Brain pericyte (primary cell): ENCODE measurements around the gene GLO1.
A peak's percentile ranks its signal among the peaks of the same experiment; 100 is the strongest.
"Not testable (repeated sequence)": the region's sequence is repeated elsewhere in the genome, so short reads cannot be mapped to it uniquely, and the experiment has no call there.

ENCODE experiments used
- DNase-seq: peaks from one replicate; pipeline ENCODE4 v3.0.0-alpha.2; 2012; ENCODE audit warnings: low read depth, low spot score

Gene GLO1

GRCh38 chr6:38705924-38706323 lies 3.0 kb upstream of the GLO1 start:
- no peak for DNase-seq

GRCh38 chr6:38703949-38704590 lies 1.1 kb upstream of the GLO1 start:
- no peak for DNase-seq

- DNase-seq: no peak
Measured at GRCh38 chr6:38701551-38701950, 1.4 kb downstream of the GLO1 start.

- DNase-seq: not testable (repeated sequence)
Measured at GRCh38 chr6:38699702-38700101, 3.2 kb downstream of the GLO1 start.

- no peak for DNase-seq
Measured at GRCh38 chr6:38697846-38698245, 5.1 kb downstream of the GLO1 start.

DNA sequence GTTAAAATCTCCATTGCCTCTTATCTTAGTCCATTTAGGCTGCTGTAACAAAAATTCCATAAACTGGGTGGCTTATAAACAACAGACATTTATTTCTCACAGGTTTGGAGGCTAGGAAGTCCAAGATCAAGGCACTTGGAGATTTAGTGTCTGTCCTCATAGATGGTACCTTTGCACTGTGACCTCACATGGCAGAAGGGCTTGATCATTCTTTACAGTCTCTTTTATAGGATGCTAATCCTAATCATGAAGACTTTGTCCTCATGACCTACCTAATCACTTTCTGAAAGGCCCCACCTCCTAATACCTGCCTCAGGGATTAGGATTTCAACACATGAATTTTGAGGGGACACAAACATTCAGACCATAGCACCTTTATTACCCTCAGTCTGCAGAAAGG lies 6.6 kb downstream of the GLO1 start:
- DNase-seq: no peak

DNA sequence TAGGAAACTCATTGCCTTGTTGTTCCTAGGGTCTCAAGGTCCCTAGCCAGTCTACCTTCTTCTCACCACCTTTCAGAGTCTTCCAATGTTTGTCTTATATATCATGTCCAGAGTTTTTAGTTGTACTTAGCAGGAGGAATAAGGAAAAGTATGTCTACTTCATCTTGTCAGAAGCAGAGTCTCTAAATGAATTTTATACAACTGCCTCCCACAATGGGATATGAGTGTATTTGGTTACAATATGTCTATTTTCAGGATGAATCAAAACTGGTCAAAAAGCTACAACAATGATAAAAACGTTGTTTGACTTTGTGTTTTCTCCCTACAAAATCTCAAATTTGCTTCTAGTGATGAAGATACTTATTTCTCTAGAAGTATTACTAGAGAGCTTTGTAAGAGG lies 7.0 kb downstream of the GLO1 start:
- DNase-seq: no peak

GRCh38 chr6:38695227-38695900 lies 7.6 kb downstream of the GLO1 start:
- no peak for DNase-seq

- DNase-seq: no peak
Measured at GRCh38 chr6:38688579-38689087, 14.3 kb downstream of the GLO1 start.

DNA sequence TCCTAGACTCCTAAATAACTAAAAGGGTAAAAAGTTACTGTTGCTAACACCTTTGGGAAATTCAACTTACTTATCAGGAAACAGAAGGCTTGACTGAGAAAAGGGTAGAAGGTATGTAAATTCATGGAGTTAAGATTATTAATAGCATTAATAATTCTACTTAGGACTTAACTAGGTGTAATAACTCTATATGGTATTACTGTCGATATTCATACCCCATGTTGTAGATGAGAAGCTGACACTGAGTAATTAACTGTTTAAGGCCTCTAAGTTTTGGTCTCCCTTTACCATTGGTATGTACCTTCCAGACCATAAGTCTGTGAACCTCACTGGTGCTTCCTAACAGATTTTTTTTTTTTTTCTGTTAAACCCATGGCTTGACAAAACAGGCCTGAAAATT lies 15.4 kb downstream of the GLO1 start:
- no peak for DNase-seq

GRCh38 chr6:38687043-38687353 lies 15.9 kb downstream of the GLO1 start:
- DNase-seq: no peak

- DNase-seq: peak; percentile 25
Measured at GRCh38 chr6:38686270-38687042, 16.5 kb downstream of the GLO1 start.

GRCh38 chr6:38684904-38685303 lies 18.0 kb downstream of the GLO1 start:
- DNase-seq: no peak

- DNase-seq: no peak
Measured at GRCh38 chr6:38684237-38684636, 18.7 kb downstream of the GLO1 start.

- DNase-seq: no peak
Measured at GRCh38 chr6:38681850-38682249, 21.1 kb downstream of the GLO1 start.

GRCh38 chr6:38679668-38680067 lies 23.3 kb downstream of the GLO1 start:
- no peak for DNase-seq

DNA sequence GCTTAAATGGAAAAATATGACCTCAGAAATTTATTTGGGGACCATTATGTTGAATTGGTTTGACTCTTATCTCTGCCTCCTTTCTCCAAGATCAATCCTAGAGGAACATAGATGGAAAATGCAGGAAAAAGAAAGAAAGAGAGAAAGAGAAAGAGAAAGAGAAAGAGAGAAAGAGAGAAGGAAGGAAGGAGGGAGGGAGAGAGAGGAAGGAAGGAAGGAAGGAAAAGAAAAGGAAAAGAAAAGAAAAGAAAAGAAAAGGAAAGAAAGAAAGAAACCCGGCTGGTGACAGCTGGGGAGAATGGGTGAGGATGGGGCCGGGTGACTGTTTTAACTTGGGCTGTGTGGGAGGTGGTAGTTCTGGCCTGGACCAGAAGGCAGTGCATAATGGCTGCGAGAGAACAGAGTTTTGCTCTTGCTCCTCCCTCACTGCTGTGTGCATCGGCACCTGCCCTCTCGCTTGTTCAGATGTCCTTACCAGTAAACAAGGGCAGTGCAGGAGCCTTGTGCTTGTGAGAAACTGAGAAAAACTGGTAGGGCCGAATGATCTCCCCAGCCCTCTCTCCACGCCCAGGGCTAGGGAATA lies 24.7 kb downstream of the GLO1 start:
- DNase-seq: no peak

DNA sequence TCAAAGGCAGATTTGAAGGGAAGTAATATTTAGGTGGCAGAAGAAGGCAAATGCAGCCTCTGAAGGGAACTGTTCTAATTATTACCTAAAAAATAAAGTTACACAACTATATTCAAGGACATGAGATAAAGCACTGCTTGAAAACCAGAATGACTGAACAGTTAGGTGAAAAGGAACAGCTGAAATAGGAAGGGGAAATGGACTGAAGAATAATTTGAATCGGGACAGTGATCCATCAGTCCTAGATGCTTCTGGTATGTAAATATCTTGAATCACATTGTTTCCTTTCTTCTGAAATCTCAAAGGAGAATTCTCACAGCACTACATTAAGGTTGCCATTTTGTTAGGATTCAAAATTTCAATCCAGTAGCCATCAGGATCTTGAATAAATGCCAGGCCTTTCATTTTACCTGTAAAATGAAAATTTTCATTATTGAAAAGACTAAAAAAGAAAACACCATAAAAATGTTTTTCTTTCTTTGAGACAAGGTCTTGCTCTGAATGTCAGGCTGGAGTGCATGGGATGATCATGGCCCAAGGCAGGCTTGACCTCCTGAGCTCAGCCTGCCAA lies 25.9 kb downstream of the GLO1 start:
- DNase-seq: no peak

GRCh38 chr6:38676236-38676973 lies 26.5 kb downstream of the GLO1 start:
- DNase-seq: no peak

DNA sequence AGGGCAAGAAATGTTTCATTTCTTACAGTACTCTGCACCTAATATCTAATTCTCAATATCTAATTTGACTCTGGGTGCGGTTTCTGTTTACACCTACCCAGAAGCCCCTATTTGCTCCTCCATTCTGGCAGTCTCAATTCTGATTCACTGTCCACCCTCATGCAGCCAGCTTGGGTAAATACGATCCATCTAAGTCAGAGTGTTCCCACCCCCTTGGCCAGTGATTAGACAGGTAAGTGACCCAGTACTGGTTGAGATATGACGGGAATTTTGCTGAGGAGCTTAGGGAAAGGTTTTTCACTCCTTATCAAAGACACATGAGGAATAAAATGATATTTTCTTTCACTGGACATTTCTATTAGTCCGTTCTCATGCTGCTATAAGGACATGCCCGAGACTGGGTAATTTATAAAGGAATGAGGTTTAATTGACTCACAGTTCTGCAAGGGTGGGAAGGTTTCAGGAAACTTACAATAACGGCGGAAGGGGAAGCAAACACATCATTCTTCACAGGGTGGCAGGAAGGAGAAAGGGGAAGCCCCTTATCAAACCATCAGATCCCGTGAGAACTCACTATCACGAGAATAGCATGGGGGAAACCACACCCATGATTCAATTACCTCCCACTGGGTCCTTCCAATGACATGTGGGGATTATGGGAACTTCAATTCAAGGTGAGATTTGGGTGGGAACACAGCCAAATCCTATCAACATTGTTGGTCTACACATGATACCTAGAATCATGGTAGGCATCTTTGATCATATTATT lies 29.4 kb downstream of the GLO1 start:
- no peak for DNase-seq
